ENCODE results near the gene HNF1B. TPM values are rescaled to one million over a fixed set of nuclear protein-coding genes. Genes with fewer than 3 reads are reported as not detected.
A peak's percentile ranks its signal among the peaks of the same experiment; 100 is the strongest.

HNF1B gene
- total and polyA plus RNA-seq, 10 of the 15 experiments (the other 5 are each of a cell fraction or from before 2014, with no cell fraction given), result 0.51 to 12.7 (median 1.9) TPM

GRCh38 chr17:37746617-37747016, 1.8 kb upstream of the HNF1B start:
- in situ Hi-C loops (cut with MboI), result no loop called here
- TF ChIP-seq SREBF2 (IDR thresholded peaks at IDR 0.05; ENCODE audit: low read length) (no peak), ZZZ3 (IDR thresholded peaks at IDR 0.05; ENCODE audit: control insufficient read depth, insufficient read length, low read depth) (no peak), BCLAF1 (IDR thresholded peaks at IDR 0.05) (no peak), MYC (IDR thresholded peaks at IDR 0.05; ENCODE audit: insufficient read depth, insufficient read length, insufficient replicate concordance, low read length, severe bottlenecking) (no peak), RELB (IDR thresholded peaks at IDR 0.05; ENCODE audit: low read depth) (no peak), TCF12 (IDR thresholded peaks at IDR 0.05; ENCODE audit: low read depth, low read length) (no peak), ASH2L (IDR thresholded peaks at IDR 0.05; ENCODE audit: borderline replicate concordance, low read depth) (no peak), KAT2A (conservative IDR thresholded peaks at IDR 0.05; ENCODE audit: control insufficient read depth, low read depth, low read length) (no peak), CBFB (IDR thresholded peaks at IDR 0.05; ENCODE audit: low read depth) (no peak), E2F4 (IDR thresholded peaks at IDR 0.05; ENCODE audit: low read depth, low read length) (no peak), BCL3 (IDR thresholded peaks at IDR 0.05; ENCODE audit: borderline replicate concordance, insufficient read depth, low read depth, low read length, poor library complexity, severe bottlenecking) (no peak), SP1 (IDR thresholded peaks at IDR 0.05; ENCODE audit: low read depth, low read length) (no peak), ZNF384 (IDR thresholded peaks at IDR 0.05; ENCODE audit: borderline replicate concordance, low read depth, low read length) (no peak), NR2C2 (IDR thresholded peaks at IDR 0.05; ENCODE audit: borderline replicate concordance, control insufficient read depth, insufficient read length, low read depth) (no peak), NRF1 (conservative IDR thresholded peaks at IDR 0.05; ENCODE audit: low read depth, low read length) (no peak)

More at GRCh38 chr17:37746617-37747016, 1.8 kb upstream of the HNF1B start:
- H3K36me3 ChIP-seq (ENCODE audit: control insufficient read depth in 2 of 2, insufficient read depth in 2 of 2, low read length in 1 of 2), result no peaks in the 10 kb centered on the region
- intact Hi-C loops (cut with micrococcal nuclease; ENCODE audit: unreplicated experiment), result no loop called here
- ChIA-PET RAD21 (ENCODE audit: unreplicated experiment) (interaction anchor here (1.9 to 5.0 kb wide), 7 partner anchors 13 to 45 kb away, joined by 6 to 41 read pairs (median 15); no protein-coding TSS in a partner anchor), SMC1A (ENCODE audit: uncharacterized antibody, unreplicated experiment) (interaction anchor here (0.8 to 8.5 kb wide), 11 partner anchors 12 to 104 kb away, joined by 3 to 167 read pairs (median 5); no protein-coding TSS in a partner anchor), POLR2A (interaction anchor here (0.6 to 4.4 kb wide), 8 partner anchors 19 to 203 kb away, joined by 3 to 44 read pairs (median 5); partner anchors contain the start of gene SYNRG), CTCF (interaction anchor here (0.5 to 5.1 kb wide), 13 partner anchors 13 to 138 kb away, joined by 3 to 58 read pairs (median 3); no protein-coding TSS in a partner anchor)
- H2AFZ ChIP-seq (ENCODE audit: control insufficient read depth, low read depth, low read length), result no peak overlapping the region
- H3K4me3 ChIP-seq, result peak overlapping the region; percentile 38; the same call in 1 of the 2 replicates
- peaks cover 0 to 19% of the 10 kb centered on the region in 2 experiments; a peak in 2 of 4 replicates for H3K27me3 ChIP-seq (replicated peaks in 1 of 2; ENCODE audit: control insufficient read depth in 2 of 2, insufficient read depth in 2 of 2, low read length in 1 of 2)
- 100% methylated on average over 2 of the region's 2 CpGs for WGBS (ENCODE audit: insufficient coverage, insufficient replicate concordance, low lambda C conversion rate, missing lambda C conversion rate)
- H3K4me1 ChIP-seq (ENCODE audit: control insufficient read depth, insufficient read depth, low read length), result peaks cover 49% of the 10 kb centered on the region
- H4K20me1 ChIP-seq (ENCODE audit: control insufficient read depth, insufficient read depth), result no peaks in the 10 kb centered on the region
- H3K9me3 ChIP-seq (replicated peaks; ENCODE audit: control insufficient read depth, insufficient read depth, low read length), result no peaks in the 10 kb centered on the region
- FAIRE-seq (no peak), ATAC-seq (no peak), DNase-seq (ENCODE audit: low read depth, low spot score) (no peak)
- H3K4me2 ChIP-seq (ENCODE audit: control insufficient read depth, insufficient read depth), result peak overlapping the region; percentile 23
- no peak overlapping the region; the same call in 1 of the 2 replicates for H3K9ac ChIP-seq (ENCODE audit: control insufficient read depth, insufficient read depth, low read length)
- H3K27ac ChIP-seq (ENCODE audit: control insufficient read depth, insufficient read depth), result no peak overlapping the region
- no peaks in the 10 kb centered on the region; the same call in none of the 2 replicates for H3K79me2 ChIP-seq (ENCODE audit: control insufficient read depth, insufficient read depth, low read length)
- no TSS peak for BruUV-seq (replicated peaks)
